ENCODE measurements around the gene KRTAP1-5.
"Not testable (repeated sequence)": the region's sequence is repeated elsewhere in the genome, so short reads cannot be mapped to it uniquely, and the experiment has no call there.

The KRTAP1-5 gene, protein sequence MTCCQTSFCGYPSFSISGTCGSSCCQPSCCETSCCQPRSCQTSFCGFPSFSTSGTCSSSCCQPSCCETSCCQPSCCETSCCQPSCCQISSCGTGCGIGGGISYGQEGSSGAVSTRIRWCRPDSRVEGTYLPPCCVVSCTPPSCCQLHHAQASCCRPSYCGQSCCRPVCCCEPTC

DNA sequence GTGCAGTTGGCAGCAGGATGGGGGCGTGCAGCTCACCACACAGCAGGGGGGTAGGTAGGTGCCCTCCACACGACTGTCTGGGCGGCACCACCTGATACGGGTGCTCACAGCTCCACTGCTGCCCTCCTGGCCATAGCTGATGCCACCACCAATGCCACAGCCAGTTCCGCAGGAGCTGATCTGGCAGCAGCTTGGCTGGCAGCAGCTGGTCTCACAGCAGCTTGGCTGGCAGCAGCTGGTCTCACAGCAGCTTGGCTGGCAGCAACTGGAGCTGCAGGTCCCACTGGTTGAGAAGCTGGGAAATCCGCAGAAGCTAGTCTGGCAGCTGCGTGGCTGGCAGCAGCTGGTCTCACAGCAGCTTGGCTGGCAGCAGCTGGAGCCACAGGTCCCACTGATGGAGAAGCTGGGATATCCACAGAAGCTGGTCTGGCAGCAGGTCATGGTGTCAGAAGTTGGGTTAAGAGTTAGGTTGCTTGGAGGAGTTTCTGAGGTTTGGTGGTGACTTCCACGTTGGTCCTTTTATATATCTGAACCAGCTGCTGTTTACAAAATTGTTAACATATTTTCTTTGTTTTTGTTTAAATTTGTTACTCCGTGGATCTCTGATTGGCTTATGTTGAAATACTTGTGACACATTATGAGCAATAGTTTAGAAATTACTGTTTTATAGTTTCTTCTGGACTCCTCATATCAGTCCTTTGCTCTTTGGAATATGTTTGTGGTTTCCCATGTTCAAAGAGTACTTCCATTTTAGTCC, at the start of gene KRTAP1-5:
Gene KRTAP1-5, minus strand, starts transcription at position 494 of the 757 bp plus-strand sequence. Its CDS starts 53 bp downstream, at position 441.
- FAIRE-seq, result no peak
- DNase-seq (ENCODE audit: insufficient read length, low spot score), result no peak

DNA sequence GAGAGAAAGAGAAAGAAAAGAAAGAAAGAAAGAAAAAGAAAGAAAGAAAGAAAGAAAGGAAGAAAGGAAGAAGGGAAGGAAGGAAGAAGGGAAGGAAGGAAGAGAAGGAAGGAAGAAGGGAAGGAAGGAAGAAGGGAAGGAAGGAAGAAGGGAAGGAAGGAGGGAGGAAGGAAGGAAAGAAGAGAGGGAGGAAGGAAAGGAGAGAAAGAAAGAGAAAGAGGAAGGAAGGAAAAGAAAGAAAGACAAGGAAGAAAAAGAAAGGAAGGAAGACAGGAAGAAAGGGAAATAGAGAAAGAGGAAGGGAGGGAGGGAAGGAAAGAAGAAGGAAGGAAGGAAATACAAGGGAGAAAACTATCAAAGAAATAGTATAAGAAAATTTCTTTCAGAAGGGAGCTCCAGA, 49.8 kb upstream of the KRTAP1-5 start:
- no peak for FAIRE-seq

GRCh38 chr17:41073676-41074075, 46.7 kb upstream of the KRTAP1-5 start:
- DNase-seq (ENCODE audit: insufficient read length, low spot score), result no peak
- FAIRE-seq, result no peak

More for the DNA sequence above, 49.8 kb upstream of the KRTAP1-5 start:
- DNase-seq (ENCODE audit: insufficient read length, low spot score), result no peak

GRCh38 chr17:41071606-41072360, 44.8 kb upstream of the KRTAP1-5 start:
- no peak for DNase-seq (ENCODE audit: insufficient read length, low spot score)
- no peak for FAIRE-seq

GRCh38 chr17:41069031-41069430, 42.0 kb upstream of the KRTAP1-5 start:
- DNase-seq (ENCODE audit: insufficient read length, low spot score) (no peak), FAIRE-seq (no peak)

DNA sequence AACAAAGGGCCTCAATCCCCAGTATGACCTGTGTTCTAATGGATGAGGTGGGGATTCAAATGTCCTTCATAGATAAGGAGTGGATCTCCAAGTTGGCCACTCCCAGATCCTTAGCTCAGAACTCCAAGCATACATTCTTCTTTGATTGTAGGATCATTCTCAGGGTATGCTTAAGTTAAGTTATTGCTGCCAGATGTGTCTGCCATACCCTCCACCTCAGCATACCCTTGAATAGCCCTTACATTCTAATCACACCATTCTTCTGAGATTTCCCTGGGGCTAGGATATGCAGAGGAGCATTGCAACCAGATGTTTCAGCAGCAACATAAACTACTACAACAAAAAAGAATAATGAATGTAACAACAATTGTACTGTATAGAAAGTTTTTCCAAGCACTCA, 40.3 kb upstream of the KRTAP1-5 start:
- no peak for DNase-seq (ENCODE audit: insufficient read length, low spot score)
- no peak for FAIRE-seq

- DNase-seq (ENCODE audit: insufficient read length, low spot score) (no peak), FAIRE-seq (no peak)
These were observed 39.0 kb upstream of the KRTAP1-5 start, which contains the start of gene KRTAP2-4 for GRCh38 chr17:41065829-41066624. TSS of gene KRTAP2-4 (minus strand) at chr17:41065879. CDS start at chr17:41065845, 34 bp downstream.

GRCh38 chr17:41065016-41065689, 38.1 kb upstream of the KRTAP1-5 start:
- not testable (repeated sequence) for FAIRE-seq; DNase-seq (ENCODE audit: insufficient read length, low spot score)

GRCh38 chr17:41064301-41064700, 37.3 kb upstream of the KRTAP1-5 start:
- DNase-seq (ENCODE audit: insufficient read length, low spot score) (no peak), FAIRE-seq (no peak)

DNA sequence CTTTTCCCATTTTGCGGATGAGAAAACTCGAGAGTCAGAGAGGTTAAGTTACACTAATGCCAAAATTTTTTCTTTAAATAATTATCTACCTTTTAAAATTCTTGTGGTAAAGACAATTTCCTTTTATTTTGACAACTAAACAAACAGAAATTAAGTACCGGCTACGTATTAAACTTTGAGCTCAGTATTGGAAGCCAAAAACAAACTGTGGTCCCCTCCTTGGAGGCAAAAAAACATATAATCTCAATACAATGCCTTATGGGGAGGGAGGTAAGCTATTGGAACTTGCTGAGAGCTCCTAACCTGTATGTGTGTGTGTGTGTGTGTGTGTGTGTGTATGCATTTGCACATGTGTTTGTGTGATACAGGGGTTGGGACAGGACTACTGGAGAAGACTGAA, 36.4 kb upstream of the KRTAP1-5 start:
- DNase-seq (ENCODE audit: insufficient read length, low spot score) (no peak), FAIRE-seq (no peak)

GRCh38 chr17:41061964-41062363, 35.0 kb upstream of the KRTAP1-5 start:
- no peak for FAIRE-seq

GRCh38 chr17:41060052-41060604, 33.1 kb upstream of the KRTAP1-5 start, which contains the start of gene KRTAP2-3:
TSS of gene KRTAP2-3 (minus strand) at chr17:41060114. CDS start at chr17:41060050, 64 bp downstream.
- FAIRE-seq, result no peak

More at GRCh38 chr17:41061964-41062363, 35.0 kb upstream of the KRTAP1-5 start:
- no peak for DNase-seq (ENCODE audit: insufficient read length, low spot score)

GRCh38 chr17:41059276-41060051, 32.5 kb upstream of the KRTAP1-5 start:
- DNase-seq (ENCODE audit: insufficient read length, low spot score), result not testable (repeated sequence)

More at GRCh38 chr17:41060052-41060604, 33.1 kb upstream of the KRTAP1-5 start, which contains the start of gene KRTAP2-3:
- no peak for DNase-seq (ENCODE audit: insufficient read length, low spot score)

DNA sequence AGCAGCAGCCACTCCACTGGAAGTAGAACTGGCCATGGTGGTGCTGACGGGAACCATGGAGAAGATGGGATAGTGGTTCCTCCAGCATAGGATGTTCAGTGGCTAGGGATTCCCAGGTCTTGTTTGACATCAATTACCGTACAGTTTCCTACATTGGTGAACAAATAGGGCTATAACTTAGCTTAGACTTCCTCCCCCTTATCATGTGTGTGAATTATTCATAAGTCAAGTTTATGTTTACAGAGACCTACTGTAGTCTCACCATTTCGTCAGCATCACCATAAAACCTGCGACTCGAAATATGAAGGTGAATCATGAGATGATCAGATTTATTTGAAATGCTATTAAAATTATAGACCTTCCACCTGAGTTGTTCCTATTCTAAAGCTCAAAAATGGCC, 31.7 kb upstream of the KRTAP1-5 start:
- no peak for FAIRE-seq
- no peak for DNase-seq (ENCODE audit: insufficient read length, low spot score)

More at GRCh38 chr17:41059276-41060051, 32.5 kb upstream of the KRTAP1-5 start:
- FAIRE-seq, result not testable (repeated sequence)

DNA sequence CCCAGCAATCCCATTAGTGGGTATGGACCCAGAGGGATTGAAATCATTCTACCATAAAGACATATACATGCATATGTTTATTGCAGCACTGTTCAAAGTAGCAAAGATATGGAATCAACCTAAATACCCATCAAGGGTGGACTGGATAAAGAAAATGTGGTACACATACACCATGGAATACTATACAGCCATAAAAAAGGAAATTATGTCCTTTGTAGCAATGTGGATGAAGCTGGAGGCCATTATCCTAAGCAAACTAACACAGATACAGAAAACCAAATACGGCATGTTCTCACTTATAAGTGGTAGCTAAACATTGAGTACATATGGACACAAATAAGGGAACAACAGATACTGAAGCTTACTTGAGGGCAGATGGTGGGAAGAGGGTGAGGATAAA, 30.5 kb upstream of the KRTAP1-5 start:
- DNase-seq (ENCODE audit: insufficient read length, low spot score) (no peak), FAIRE-seq (no peak)

- not testable (repeated sequence) for FAIRE-seq; DNase-seq (ENCODE audit: insufficient read length, low spot score)
These were observed 28.1 kb upstream of the KRTAP1-5 start, which contains the start of gene KRTAP2-2 for GRCh38 chr17:41055130-41055529. TSS of gene KRTAP2-2 (minus strand) at chr17:41055230. CDS start at chr17:41055211, 19 bp downstream.

GRCh38 chr17:41054556-41054955, 27.5 kb upstream of the KRTAP1-5 start:
- not testable (repeated sequence) for FAIRE-seq

DNA sequence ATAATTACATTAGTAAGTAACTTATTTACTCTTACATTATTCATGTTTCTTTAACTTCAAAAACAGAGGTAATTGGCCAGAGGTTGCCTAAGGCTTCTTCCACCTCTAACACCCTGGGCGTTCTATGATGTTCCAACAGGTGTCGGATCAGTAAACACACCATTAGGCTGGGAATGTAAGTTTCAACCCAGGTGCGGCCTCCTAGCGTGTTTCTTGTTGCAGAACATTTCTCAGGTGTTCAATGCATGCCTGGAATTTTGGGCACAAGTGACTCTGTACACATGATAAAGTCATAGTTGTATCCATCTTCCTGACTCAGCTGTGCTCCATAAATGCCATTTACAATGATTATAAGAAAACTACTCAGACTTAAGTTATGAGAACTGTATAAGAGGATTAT, 27.0 kb upstream of the KRTAP1-5 start:
- FAIRE-seq, result no peak
- DNase-seq (ENCODE audit: insufficient read length, low spot score), result no peak

More at GRCh38 chr17:41054556-41054955, 27.5 kb upstream of the KRTAP1-5 start:
- not testable (repeated sequence) for DNase-seq (ENCODE audit: insufficient read length, low spot score)

Measured in GM19239 (cell line).